GM08714 (cell line): ENCODE results near the gene TMEM132D.

Experiments used
- H3K4me3 ChIP-seq: fragments of 200-500 bp; sonication (Bioruptor generic); 2 replicates; pipeline ENCODE4 v1.5.1; 2014; ENCODE audit warnings: mild to moderate bottlenecking, low read length, inconsistent platforms
- ZNF274 ChIP-seq: IDR thresholded peaks from 2 replicates; pipeline ENCODE4 v1.6.1; 2012; ENCODE audit warnings: mild to moderate bottlenecking, low read depth, low read length

Gene TMEM132D

DNA sequence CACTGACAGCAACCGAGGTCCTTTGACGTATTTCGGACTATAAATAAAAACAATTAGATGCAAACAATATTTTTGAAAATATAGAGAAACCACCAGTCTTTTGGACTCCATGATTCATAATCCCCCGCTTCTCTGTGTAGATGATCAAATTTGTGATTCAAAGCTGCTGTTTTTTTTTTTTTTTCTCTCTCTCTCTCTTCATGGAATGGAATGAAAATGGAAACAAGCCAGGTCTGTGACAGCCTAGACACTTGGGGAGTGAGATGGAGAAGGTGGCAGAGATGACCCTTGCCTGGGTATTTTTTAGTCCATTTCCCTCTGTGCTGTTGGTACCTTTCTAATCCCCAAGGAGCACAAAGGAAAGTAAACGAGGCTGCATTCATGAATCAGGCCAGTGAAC lies 802.0 kb downstream of the TMEM132D start:
- TF ChIP-seq ZNF274: no peak
- no peak overlapping the region for H3K4me3 ChIP-seq

DNA sequence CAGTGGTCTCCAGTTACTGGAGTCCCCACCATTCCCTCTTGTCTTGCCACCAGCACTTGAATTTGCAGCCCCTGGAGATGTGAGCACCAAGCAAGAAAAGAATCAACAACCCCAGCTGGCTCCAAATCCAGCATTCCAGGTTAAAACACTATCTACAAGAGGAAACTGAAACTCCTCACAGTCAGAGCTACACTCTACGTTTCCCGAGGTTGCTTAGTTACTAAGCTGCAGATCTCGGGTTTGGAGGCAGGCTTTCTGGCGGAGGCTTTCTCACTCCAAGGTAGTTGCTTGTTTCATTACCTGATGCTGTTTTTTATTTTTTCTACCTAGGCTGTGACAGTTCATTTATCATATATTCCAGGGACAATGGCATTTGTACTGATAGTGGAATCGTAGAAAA lies 802.4 kb downstream of the TMEM132D start:
- no peak overlapping the region for H3K4me3 ChIP-seq
- no peak for TF ChIP-seq ZNF274

DNA sequence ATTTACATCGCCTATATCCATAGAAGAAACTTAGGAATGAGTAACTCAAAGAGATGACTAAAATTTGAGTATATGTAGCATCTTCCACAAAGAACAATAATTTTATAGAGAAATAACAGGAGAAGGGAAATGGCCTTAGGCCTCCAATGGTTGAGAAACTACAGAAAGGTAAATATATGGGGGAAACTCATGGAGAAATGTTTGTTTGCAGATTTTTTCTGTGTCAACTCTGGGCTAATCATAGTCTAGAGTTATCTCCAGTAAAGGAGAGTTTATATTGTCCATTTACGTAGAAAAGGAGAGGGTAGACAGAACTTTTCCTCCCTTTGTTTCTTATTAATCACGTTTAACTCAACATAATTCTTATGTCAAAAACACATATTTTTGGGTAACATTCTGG lies 806.4 kb downstream of the TMEM132D start:
- H3K4me3 ChIP-seq: no peak overlapping the region
- TF ChIP-seq ZNF274: no peak

DNA sequence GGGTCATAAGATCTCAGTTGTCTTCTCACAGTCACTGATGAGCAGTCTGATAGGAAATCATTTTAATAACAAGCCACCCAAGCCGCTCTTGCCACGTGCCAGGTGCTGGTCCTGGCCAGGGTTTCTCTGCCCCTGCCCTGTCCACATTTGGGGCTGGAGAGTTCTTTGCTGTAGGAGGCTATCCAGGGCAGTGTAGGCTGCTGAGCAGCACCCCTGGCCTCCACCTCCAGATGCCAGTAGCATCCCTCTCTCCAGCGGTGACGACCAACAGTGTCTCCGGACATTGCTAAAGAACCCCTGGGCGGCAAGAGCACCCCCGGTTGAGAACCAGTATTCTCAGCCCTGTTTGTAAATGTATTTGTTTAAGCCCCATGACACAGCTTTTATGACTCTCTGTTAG lies 806.9 kb downstream of the TMEM132D start:
- no peak overlapping the region for H3K4me3 ChIP-seq
- TF ChIP-seq ZNF274: no peak

DNA sequence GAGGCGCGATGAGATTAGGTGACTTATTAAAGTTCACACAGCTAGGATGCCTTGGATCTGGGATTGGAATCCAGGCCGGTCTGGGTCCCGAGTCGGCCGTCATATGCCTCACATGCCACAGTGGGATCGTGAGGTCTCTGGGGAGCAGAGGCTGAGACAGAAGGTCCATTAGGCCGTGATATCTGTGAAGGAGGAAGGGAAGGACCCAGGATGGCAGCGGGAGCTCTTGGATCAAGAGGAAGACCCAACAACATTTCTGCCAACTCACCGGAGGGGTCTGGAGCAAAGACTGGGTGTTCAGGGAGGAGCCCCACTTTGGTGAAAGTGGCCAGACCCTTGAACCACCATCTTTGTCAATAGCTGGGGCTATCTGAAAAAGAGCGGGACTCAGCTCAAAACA lies 807.6 kb downstream of the TMEM132D start:
- H3K4me3 ChIP-seq: no peak overlapping the region
- TF ChIP-seq ZNF274: no peak

DNA sequence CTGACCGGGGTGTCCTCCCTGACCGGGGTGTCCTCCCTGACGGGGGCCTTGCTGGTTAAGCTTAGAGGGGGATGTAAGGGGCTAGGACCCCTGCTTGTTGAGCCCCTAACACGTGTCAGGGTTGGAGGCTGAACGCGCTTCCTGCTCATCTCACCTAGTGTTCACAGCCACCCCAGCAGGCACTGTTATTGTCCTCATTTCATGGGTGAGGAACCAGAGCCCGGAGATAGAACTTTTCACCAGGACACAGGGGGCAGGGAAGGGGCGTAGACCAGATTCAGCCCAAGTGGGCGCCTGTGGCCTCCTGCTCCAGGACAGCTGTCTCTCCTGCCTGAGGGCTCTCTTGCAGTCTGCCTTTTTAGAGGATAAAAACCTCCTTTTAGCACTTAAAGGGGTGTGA lies 814.2 kb downstream of the TMEM132D start:
- no peak overlapping the region for H3K4me3 ChIP-seq
- no peak for TF ChIP-seq ZNF274

DNA sequence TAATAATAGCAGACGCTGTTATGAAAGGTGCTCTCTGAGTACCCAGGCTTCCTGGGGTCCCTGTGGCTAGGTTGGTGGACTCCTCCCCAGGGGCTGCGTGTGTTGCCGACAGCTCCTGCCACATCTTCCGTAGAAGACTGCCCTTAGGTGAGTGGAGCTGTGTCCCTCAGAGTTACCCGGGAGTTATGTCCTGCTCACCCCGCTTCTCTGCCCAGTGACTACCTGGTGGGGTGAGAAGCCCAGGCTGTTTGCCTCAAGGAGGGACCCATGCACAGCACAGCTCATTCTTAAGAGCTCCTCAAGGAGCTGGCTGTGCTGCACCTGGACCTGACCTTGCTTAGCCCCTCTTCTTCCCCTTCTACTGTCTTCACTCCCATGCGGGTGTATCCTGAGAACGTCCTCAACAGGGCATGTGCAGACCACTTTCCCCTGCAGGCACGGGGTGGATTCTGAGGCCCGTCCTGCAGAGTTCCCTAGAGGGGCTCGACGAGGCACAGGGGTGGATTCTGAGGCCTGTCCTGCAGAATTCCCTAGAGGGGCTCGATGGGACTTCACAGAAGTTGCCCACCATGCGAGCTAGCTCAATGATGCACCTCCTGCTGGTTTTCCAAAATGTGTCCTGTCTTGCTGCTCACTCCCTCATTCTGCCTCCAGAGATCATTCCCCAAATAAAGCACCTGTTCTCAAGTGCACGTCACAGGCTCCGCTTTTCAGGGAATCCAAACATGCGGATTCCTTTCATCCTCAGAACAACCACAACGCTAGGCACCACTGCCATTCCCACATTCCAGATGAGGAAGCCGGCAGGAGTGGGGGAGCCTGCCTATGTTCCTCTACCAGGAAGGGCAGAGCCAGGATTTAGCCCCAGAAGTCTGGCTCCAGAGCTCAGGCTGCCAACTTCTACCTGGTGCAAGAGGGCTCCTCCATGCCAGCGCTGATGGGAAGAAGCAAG lies 818.7 kb downstream of the TMEM132D start:
- H3K4me3 ChIP-seq: no peak overlapping the region
- TF ChIP-seq ZNF274: no peak

DNA sequence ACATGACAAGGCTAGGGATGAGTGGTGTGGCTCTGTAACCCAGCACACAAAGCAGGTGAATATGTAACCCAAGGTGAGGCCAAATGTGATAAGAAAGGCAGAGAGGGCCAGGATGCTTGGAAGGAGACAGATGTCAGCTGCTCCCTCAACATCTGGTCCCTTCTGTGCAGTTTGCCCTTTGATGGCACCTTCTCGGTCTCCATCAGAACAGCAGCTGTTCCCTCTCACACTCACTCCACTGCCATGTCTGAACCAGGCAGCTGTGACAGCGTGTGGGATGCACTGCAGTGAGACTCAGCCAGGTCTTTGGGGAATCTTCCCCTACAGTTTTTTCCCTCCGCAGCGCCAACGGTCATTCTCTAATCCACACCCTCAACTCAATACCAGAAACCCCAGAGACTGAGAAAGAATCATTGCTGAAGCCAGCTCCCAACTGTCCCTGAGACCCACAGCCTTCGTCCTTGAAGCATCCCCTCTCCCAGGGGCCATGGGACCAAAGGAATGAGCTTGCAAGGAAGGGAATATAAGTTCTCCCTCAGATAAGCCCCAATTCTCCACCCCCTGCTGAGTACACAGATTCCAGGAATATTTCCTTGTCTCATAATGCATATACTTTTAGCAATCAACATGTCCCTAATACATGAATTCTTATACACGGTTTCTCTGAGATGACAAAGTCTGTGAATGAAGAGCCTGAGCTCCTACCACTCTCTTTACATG lies 820.5 kb downstream of the TMEM132D start:
- no peak for TF ChIP-seq ZNF274
- H3K4me3 ChIP-seq: no peak overlapping the region

DNA sequence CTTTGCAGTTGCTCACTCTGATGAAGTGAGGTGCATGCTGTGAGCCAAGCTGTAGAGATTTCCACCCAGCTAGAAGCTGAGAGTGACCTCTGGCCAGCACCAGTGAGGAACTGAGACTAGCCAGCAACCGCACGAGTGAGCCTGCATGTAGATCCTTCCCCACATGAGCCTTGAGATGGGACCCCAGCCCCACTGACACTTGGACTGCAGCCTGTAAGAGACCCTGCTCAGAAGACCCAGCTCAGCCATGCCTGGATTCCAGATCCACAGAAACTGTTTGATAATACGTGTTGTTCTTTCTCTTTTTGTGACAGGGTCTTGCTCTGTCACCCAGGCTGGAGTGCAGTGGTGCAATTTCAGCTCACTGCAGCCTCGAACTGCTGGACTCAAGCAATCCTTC lies 821.4 kb downstream of the TMEM132D start:
- no peak for TF ChIP-seq ZNF274
- H3K4me3 ChIP-seq: no peak overlapping the region

DNA sequence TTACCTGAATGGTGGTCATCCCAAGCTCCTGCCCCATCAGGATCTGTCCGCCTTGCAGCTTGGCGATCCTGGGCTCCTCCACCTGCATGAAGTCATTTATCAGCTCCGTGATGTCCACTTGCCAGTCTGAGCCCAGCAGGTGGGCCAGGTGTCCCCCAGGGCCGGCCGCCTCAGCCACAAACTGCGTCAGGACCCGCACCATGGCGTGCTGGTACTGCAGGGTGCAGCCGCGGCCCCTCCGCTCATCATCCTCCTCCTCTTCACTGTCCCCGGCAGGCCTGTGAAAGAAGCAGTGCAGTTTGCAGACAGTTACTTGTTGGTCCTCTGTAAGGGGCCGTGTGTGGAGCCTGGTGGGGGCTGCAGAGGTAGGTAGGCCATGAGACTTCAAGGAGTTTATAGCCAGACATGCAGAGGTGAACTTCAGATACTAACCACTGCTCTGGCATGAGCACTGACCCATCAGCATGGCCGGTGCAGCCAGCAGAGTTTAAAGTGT lies 822.0 kb downstream of the TMEM132D start:
- no peak overlapping the region for H3K4me3 ChIP-seq
- TF ChIP-seq ZNF274: no peak

DNA sequence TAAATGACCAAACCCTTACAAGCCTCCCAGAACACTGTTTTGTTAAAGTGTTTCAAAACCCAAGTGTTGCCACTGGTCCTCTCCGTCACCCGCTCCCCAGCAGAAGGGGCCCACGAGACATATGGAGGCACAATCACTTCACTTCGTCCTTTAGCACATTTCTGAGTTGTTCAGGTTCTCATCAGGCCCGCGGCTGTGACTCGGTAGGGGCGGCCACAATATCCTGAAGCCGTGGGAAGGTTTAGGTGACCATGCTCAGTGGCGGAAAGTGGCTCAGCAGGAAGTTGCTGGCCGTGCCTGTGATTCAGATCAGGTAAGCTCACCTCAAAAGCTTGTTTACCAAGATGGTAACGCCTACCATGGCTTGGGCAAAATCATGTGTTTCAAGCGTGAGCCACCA lies 823.0 kb downstream of the TMEM132D start:
- no peak overlapping the region for H3K4me3 ChIP-seq

DNA sequence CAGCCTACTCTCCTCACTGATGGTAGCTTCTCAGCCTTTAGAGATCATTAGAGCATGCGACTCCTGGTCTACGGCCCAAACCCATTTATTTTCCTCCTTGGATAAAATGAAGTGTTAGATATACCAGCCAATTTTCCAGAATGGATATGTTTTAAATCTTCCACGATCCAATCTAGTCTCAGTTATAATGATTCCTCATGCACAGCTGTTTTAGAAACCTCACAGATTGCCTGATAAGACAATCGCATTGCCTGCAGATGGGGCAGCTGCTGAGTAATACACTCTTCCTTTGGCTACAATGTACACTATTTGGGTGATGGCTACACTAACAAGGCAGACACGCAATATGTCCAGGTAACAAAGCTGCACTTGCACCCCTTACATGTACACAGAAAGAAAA lies 823.4 kb downstream of the TMEM132D start:
- no peak overlapping the region for H3K4me3 ChIP-seq
- TF ChIP-seq ZNF274: no peak

More for the DNA sequence above, 823.0 kb downstream of the TMEM132D start:
- TF ChIP-seq ZNF274: no peak

DNA sequence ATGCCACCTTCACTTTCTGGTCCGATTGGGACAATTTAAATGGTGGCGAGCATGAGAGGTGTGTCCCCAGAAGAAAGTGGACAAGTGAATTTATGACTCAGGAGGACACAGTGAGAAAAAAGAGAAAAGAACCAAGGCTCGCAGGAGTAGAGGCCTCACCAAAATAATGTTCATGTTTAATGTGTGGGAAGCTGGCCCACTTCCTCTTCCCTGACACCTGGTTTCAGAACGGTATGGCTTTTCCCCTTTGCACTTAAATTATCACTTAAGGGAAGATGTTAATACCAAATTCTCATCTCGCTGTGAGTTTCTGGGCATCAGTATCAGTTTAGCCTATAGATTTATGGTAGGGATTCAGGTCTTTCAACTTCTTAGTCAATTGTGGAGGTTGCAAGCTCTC lies 824.1 kb downstream of the TMEM132D start:
- TF ChIP-seq ZNF274: no peak

DNA sequence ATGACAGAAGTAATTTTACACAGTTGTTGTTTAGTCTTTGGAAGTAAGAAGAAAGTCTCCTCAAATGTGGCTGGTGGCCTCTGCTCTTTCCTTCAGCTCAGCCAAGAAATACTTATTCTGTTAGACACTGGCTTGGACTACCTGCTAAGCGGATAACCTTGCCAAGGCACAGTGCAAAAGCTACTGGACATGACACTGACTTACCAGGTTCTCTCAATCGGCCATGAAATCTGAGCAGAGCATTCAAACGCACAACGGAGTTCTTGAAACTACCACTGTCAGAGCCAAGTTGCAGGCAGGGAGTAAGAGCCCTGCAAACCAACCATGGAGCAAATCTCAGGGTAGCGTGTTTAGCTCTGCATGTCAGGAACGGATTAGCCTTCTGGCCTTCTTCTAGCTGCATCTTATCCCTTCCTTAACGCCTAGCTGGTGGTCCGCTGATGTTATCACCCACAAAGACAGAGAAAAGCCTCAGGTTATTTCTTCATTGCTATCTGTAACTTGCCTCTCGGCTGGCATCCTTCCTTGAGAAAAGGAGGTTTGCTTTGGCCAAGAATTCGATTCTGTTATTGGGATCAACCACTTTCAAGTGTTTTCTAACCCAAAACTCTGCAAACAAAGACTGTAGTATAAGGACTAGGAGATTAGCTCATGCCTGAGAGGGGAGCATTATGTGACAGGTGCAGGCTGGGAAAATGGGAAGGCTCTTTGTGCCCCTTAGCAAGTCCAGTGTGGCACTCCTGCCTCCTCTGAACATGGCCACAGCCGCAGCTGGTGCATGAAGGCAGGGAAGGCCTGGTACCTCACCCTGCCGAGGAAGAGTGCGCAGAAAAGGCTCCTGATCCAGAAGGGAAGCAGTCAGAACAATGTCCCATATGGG lies 827.1 kb downstream of the TMEM132D start:
- no peak for TF ChIP-seq ZNF274
- H3K4me3 ChIP-seq: no peak overlapping the region

More for the DNA sequence above, 824.1 kb downstream of the TMEM132D start:
- H3K4me3 ChIP-seq: no peak overlapping the region
